Thyroid gland (tissue), 4 donors: ENCODE data around the gene PODN.

ENCODE experiments used
- CTCF ChIP-seq, 6 experiments: fragments of 200-600 bp in 3 of 6; fragments of 450-650 bp in 3 of 6; sonication (generic) in 3 of 6; IDR thresholded peaks; one replicate each; pipeline ENCODE4 v1.5.1; 2016 to 2019; ENCODE audit warnings: antibody characterized with exemption in 6 of 6, mild to moderate bottlenecking in 2 of 6, inconsistent platforms in 1 of 6, moderate library complexity in 1 of 6
- POLR2A ChIP-seq, 2 donors: fragments of 450-650 bp; IDR thresholded peaks; one replicate each; pipeline ENCODE4 v1.6.1; 2017; ENCODE audit warnings: antibody characterized with exemption in 2 of 2, mild to moderate bottlenecking in 2 of 2, moderate library complexity in 1 of 2

- TF ChIP-seq CTCF (IDR thresholded peaks at IDR 0.05), result no peak
- TF ChIP-seq POLR2A (IDR thresholded peaks at IDR 0.05), result no peak
Observed at GRCh38 chr1:53069265-53069662, 7.3 kb downstream of the PODN start.
